DMS 273 treated with DMSO at 0.1 percent for 48 hours (cell line): ENCODE measurements around the gene CAMKMT.
"Not testable (repeated sequence)": the region's sequence is repeated elsewhere in the genome, so short reads cannot be mapped to it uniquely, and the experiment has no call there.

ENCODE experiments used
- DNase-seq: peaks from one replicate; lab custom pipeline; 2025; lab: John Stamatoyannopoulos, UW

Gene CAMKMT

GRCh38 chr2:44550561-44550960 is 188.8 kb downstream of the CAMKMT start:
- no peak for DNase-seq

DNA sequence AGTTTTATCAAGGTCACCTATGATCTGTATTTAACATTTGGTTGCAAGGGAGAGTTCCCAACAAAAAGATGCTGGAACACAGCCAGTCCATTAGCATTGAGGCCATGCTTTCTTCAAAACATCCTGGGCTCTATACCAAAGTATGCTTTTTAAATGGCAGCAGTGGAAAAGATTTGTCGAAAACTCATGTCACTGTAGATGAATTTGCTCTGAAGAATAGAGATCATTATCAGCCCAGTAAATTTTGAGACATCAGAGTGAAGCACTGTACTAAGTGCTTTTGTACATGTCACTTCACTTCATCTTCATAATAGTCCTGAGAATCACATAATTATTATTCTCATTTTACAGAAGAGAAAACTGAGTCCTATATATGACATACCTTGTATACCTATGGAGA is 189.8 kb downstream of the CAMKMT start:
- no peak for DNase-seq

GRCh38 chr2:44553456-44553855 is 191.7 kb downstream of the CAMKMT start:
- no peak for DNase-seq

DNA sequence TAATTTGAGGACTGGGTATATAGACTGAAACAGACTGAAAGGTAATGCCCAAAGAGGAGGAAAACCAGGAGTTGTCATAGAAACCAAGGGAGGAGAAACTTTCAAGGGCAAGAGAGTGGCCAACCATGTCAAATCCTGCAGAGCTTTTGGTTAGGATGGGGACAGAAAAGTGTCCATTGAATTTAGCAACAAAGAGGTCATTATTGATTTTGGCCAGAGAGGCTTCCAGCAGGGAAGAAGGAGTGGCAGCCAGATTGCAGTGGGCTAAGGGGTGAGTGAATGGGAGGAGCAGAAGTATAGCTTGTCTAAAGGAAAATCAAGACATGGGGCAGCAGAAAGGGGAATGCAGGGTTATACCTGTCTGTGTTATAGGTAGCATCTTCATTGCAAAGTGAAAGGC is 194.0 kb downstream of the CAMKMT start:
- DNase-seq, result no peak

- DNase-seq, result no peak
Observed at GRCh38 chr2:44559108-44559507, 197.4 kb downstream of the CAMKMT start.

GRCh38 chr2:44560352-44560751 is 198.6 kb downstream of the CAMKMT start:
- no peak for DNase-seq

- no peak for DNase-seq
Observed at GRCh38 chr2:44560941-44561340, 199.2 kb downstream of the CAMKMT start.

DNA sequence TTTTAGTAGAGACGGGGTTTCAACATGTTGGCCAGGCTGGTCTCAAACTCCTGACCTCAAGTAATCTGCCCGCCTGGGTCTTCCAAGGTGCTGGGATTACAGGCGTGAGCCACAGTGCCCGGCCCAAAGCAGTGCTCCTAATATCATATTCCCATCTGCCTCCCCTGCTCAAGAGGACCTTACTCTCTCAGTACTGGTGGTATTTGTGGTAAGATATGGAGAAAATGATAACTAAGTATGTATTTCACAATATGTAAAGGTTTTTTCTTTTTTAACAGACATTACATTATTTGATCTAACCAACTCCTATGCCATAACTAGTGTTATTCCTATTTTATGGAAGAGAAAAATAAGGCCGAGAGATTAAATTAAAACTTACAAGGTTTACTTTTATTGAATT is 201.0 kb downstream of the CAMKMT start:
- no peak for DNase-seq

- DNase-seq, result no peak
Observed at GRCh38 chr2:44564752-44565151, 203.0 kb downstream of the CAMKMT start.

DNA sequence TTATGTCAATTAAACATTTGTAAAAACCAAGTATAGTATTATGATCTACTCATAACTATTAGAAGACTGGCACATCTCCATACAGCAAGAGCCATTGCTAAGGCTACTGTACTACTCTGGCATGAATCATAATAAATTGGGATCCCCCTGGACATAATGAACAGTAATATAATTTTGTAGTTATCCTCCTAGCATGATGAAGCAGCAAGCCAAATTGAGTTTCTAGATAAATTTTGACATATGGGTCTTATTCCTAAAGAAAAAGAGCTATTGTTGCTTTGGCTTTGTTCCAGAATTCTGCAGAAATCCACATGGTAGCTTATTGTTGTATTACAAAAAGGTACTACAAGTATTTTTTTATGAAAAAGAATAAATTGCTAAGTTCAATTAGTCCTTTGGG is 204.3 kb downstream of the CAMKMT start:
- no peak for DNase-seq

GRCh38 chr2:44569491-44569890 is 207.7 kb downstream of the CAMKMT start:
- no peak for DNase-seq

DNA sequence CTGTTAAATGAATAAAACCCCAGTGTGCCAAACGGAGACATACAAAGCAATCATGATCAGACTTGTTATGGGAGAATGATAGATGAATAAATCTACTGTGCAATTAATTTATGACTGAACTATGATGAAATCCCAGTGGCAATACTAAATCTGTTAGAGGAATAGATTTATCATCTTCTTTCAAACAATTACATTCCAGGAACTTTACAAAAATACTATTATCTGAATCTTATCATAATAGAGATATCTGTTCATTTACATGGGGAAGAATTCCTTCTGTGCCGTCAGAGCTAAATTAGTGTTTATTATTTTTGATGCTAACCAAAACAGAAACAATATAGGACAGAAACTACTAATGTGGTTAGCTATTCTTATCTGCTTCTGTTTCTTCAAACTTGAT is 208.5 kb downstream of the CAMKMT start:
- DNase-seq, result no peak

- DNase-seq, result no peak
Observed at GRCh38 chr2:44570777-44571176, 209.0 kb downstream of the CAMKMT start.

DNA sequence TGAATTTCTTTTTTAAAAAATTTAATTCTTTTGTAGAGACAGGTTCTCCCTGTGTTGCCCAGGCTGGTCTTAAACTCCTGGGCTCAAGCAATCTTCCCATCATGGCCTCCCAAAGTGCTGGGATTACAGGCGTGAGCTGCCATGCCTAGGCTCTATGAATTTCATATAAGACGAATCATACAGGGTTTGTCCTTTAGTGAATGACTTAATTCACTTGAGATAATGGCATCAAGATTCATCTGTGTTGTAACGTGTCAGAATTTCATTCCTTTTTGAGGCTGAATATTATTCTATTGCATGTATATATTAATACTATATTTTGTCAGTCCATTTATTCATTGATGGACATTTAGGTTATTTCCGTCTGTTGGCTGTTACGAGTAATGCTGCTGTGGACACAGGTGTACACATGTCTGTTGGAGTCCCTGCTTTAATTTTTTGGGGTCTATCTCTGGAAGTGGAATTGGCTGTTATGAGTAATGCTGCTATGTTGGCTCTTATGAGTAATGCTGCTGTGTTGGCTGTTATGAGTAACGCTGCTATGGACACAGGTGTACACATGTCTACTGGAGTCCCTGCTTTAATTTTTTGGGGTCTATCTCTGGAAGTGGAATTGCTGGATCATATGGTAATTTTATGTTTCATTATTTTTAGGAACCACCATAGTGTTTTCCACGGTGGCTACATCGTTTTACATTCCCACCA is 210.6 kb downstream of the CAMKMT start:
- no peak for DNase-seq

DNA sequence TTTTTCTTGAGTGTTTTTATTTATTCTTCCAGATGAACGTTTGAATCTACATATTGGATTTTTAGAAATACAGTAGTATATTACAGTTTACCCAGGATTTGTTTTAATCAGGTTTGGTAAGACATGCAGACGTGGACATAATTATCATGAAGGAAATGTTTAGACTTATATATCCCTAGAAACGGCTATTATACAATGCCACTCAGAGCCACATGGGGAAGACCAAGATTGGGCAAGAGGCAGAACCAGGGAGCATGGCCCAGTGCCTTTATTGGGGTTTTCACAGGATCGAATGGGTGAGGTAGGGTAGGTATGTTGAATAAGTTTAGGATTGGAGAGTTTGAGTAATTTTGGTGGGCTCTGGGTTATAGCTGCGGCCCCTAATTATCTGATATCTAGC is 212.2 kb downstream of the CAMKMT start:
- no peak for DNase-seq

DNA sequence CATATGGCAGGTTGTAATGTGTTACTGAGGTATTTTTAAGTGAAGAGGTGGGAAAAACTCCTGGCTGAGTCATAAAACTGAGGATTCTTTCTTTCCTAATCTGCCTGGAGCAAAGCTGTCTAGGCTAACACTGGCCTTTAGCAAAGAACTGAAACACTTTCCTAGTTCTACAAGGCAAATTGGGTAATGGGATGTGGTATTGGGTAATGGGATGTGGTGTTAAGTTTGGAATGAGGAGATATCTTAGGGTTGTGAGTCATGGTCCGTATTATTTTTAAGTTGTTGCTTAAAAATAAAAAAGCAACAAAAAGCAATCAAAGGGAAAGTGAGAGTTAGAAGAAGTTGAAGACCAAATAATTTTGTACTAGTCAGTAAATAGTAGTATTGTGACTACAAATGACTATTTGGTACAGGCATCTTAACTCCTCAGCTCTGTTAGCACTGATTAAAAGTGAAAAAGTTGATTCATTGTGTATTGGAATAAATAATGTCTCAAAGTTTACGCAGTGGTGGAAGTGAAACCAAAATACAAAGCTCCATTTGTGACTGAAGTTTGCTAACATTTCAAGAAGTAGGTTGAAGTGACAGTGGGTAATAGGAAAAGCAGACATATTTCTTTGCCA is 216.8 kb downstream of the CAMKMT start:
- no peak for DNase-seq

- no peak for DNase-seq
Observed at GRCh38 chr2:44579115-44579836, 217.5 kb downstream of the CAMKMT start.

- no peak for DNase-seq
Observed at GRCh38 chr2:44579837-44580230, 218.1 kb downstream of the CAMKMT start.

- DNase-seq, result no peak
Observed at GRCh38 chr2:44580875-44581515, 219.2 kb downstream of the CAMKMT start.

DNA sequence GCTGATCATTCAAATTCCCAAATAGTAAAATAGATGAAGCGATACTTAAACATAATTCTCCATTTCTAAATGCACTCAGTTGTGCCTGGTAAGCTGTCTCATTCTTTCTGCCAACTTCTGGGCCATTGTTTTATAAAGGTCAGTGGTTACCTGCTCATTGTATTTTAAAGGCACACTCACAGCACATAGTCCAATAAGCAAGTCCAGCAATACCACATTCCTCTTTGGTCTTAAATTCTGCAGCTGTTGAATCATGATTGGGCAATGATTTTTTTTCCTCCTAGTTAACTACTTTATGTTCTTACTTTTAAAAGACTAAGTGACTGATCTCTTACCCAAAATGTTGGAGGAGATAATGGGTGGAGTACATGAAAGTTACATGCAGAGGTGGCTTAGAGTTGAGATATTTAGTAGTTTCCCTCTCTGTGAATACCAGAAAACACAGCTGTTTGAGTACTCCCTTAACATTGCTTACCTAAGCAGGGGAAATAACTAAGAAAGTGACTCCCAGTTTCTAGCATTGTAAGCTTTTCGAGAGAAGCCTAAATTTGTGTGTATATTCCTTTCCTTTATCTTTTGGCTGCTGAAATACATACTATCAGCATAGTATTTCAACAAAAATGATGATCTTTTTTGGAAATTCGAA is 220.7 kb downstream of the CAMKMT start:
- no peak for DNase-seq

DNA sequence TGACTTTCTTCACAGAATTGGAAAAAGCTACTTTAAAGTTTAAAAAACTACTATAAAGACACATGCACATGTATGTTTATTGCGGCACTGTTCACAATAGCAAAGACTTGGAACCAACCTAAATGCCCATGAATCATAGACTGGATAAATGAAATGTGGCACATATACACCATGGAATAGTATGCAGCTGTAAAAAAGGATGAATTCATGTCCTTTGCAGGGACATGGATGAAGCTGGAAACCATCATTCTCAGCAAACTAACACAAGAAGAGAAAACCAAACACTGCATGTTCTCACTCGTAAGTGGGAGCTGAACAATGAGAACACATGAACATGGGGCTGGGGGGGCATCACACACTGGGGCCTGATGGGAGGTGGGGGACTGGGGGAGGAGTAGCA is 233.9 kb downstream of the CAMKMT start:
- not testable (repeated sequence) for DNase-seq
